ENCODE measurements around the gene KCNQ1OT1. TPM values are rescaled to one million over a fixed set of nuclear protein-coding genes. Genes with fewer than 3 reads are reported as not detected.

The KCNQ1OT1 gene
- total and polyA plus RNA-seq, 2 of the 4 experiments (the other 2 are of a cell fraction), result 0.14 to 2.0 TPM

DNA sequence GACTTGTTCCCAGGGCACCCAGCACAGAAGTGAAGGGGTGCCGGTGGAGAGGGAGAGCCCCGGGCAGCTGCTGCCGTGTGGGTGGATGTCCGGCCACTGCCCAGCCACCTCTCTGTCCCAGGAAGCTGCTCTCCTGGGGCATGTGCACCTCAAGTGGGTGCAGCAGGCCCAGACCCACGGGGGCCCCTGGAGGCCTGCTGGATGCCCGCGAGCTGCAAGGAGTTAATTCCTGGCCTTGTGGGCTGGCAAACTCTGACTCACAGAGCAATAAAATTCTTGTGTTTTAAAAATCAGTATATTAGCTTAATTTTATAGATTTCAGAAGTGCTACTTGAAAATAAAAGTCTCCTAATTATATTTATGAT, 37.4 kb upstream of the KCNQ1OT1 start:
- POLR2A ChIA-PET (ENCODE audit: unreplicated experiment), result no interaction called here
- no peak overlapping the region for H2AK9ac ChIP-seq (replicated peaks; ENCODE audit: low read depth, low read length, poor library complexity)
- in situ Hi-C loops (cut with MboI; ENCODE audit: low sequenced_read_pairs), result no loop called here
- intact Hi-C loops (cut with micrococcal nuclease), result no loop called here
- H3K9ac ChIP-seq (ENCODE audit: low read depth, low read length), result no peak overlapping the region
- H3K4me1 ChIP-seq (ENCODE audit: control insufficient read depth, insufficient read depth, low read length), result peaks cover 13% of the 10 kb centered on the region
- no peak overlapping the region for H3K18ac ChIP-seq (ENCODE audit: low read depth, low read length)
- H4K5ac ChIP-seq (ENCODE audit: low read depth, low read length), result no peak overlapping the region
- WGBS, 2 experiments (ENCODE audit: extremely low coverage in 2 of 2, insufficient read length in 1 of 2), result 91% methylated on average over 4 of the region's 7 CpGs; no CpG with 5 or more reads in 1 of the 2 experiments
- no peak overlapping the region for H3K23ac ChIP-seq (ENCODE audit: low read depth, low read length)
- no peak overlapping the region for H2BK15ac ChIP-seq (ENCODE audit: low read depth, low read length)
- H3K14ac ChIP-seq (replicated peaks; ENCODE audit: low read depth, low read length), result no peak overlapping the region
- no peak for DNase-seq
- H3K9me3 ChIP-seq (ENCODE audit: control insufficient read depth, insufficient read depth, low read length), result no peaks in the 10 kb centered on the region
- no peak overlapping the region for H3K56ac ChIP-seq (ENCODE audit: extremely low read depth, insufficient read depth, low read length)
- no peak for TF ChIP-seq RCOR1 (IDR thresholded peaks at IDR 0.05; ENCODE audit: insufficient replicate concordance, low read length)
- no peak for TF ChIP-seq MXI1 (IDR thresholded peaks at IDR 0.05; ENCODE audit: borderline replicate concordance, low read depth, low read length)
- TF ChIP-seq, protein P1, sequence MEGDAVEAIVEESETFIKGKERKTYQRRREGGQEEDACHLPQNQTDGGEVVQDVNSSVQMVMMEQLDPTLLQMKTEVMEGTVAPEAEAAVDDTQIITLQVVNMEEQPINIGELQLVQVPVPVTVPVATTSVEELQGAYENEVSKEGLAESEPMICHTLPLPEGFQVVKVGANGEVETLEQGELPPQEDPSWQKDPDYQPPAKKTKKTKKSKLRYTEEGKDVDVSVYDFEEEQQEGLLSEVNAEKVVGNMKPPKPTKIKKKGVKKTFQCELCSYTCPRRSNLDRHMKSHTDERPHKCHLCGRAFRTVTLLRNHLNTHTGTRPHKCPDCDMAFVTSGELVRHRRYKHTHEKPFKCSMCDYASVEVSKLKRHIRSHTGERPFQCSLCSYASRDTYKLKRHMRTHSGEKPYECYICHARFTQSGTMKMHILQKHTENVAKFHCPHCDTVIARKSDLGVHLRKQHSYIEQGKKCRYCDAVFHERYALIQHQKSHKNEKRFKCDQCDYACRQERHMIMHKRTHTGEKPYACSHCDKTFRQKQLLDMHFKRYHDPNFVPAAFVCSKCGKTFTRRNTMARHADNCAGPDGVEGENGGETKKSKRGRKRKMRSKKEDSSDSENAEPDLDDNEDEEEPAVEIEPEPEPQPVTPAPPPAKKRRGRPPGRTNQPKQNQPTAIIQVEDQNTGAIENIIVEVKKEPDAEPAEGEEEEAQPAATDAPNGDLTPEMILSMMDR (conservative IDR thresholded peaks at IDR 0.05; ENCODE audit: low read depth, low read length), result no peak
- TF ChIP-seq NFE2L2 (IDR thresholded peaks at IDR 0.05; ENCODE audit: low read depth, low read length), result no peak
- no peak for TF ChIP-seq POLR2A (IDR thresholded peaks at IDR 0.05; ENCODE audit: low read depth, low read length)
- TF ChIP-seq SMC3 (IDR thresholded peaks at IDR 0.05; ENCODE audit: low read depth, low read length), result no peak
- TF ChIP-seq, protein P2, sequence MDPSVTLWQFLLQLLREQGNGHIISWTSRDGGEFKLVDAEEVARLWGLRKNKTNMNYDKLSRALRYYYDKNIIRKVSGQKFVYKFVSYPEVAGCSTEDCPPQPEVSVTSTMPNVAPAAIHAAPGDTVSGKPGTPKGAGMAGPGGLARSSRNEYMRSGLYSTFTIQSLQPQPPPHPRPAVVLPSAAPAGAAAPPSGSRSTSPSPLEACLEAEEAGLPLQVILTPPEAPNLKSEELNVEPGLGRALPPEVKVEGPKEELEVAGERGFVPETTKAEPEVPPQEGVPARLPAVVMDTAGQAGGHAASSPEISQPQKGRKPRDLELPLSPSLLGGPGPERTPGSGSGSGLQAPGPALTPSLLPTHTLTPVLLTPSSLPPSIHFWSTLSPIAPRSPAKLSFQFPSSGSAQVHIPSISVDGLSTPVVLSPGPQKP (IDR thresholded peaks at IDR 0.05; ENCODE audit: borderline replicate concordance, low read depth, low read length), result no peak
- TF ChIP-seq RAD21 (IDR thresholded peaks at IDR 0.05; ENCODE audit: low read length), result no peak
- TF ChIP-seq CEBPB (IDR thresholded peaks at IDR 0.05; ENCODE audit: low read depth, low read length), result no peak
- no peak for TF ChIP-seq CHD1 (IDR thresholded peaks at IDR 0.05; ENCODE audit: low read depth, low read length)
- H2BK20ac ChIP-seq (ENCODE audit: low read depth, low read length), result no peak overlapping the region
- no peaks in the 10 kb centered on the region for H3K36me3 ChIP-seq (ENCODE audit: control insufficient read depth, insufficient read depth, low read length)
- no peaks in the 10 kb centered on the region for H3K27me3 ChIP-seq (ENCODE audit: control insufficient read depth, insufficient read depth, low read length)
- H3K79me1 ChIP-seq (ENCODE audit: low read depth in 1 of 2, low read length in 2 of 2), result no peaks in the 10 kb centered on the region
- no peak overlapping the region for H2BK120ac ChIP-seq (ENCODE audit: low read depth, low read length)
- H3K27ac ChIP-seq (ENCODE audit: insufficient read depth, low read length), result no peak overlapping the region
- no peaks in the 10 kb centered on the region for H3K9me1 ChIP-seq (ENCODE audit: insufficient read depth, low read length)
- H3K4me2 ChIP-seq (ENCODE audit: low read depth, low read length), result no peak overlapping the region
- H2BK5ac ChIP-seq (ENCODE audit: low read depth, low read length, poor library complexity, severe bottlenecking), result no peak overlapping the region
- H3K4ac ChIP-seq (ENCODE audit: low read depth, low read length), result no peak overlapping the region
- no TSS peak for BruUV-seq (replicated peaks)
- H4K8ac ChIP-seq (ENCODE audit: low read depth in 2 of 2, low read length in 2 of 2), result no peak overlapping the region
- H2AFZ ChIP-seq (replicated peaks; ENCODE audit: low read length, poor library complexity), result no peak overlapping the region
- H4K20me1 ChIP-seq (ENCODE audit: insufficient read depth, low read length), result no peaks in the 10 kb centered on the region; the same call in 1 of the 2 replicates
- no peak for ATAC-seq (ENCODE audit: low read depth)
- CTCF ChIA-PET, result no interaction called here
- no peak overlapping the region for H4K91ac ChIP-seq (ENCODE audit: insufficient read depth, low read depth, low read length)
- no peak overlapping the region for H3K4me3 ChIP-seq (ENCODE audit: insufficient read depth, low read depth, low read length)
- dilution Hi-C loops (cut with HindIII; ENCODE audit: low sequenced_read_pairs, unreplicated experiment), result no loop called here
- H2AK5ac ChIP-seq (ENCODE audit: low read depth, low read length), result no peak overlapping the region
